GM12874 (cell line): ENCODE measurements around the gene GLT6D1.

Source experiments
- TF ChIP-seq, protein P1 (sequence below): IDR thresholded peaks from 2 replicates; pipeline ENCODE4 v1.5.1; 2011; ENCODE audit warnings: low read depth, mild to moderate bottlenecking, control low read depth, low read length, moderate library complexity; ENCODE audit not compliant: insufficient read depth

Gene GLT6D1, protein sequence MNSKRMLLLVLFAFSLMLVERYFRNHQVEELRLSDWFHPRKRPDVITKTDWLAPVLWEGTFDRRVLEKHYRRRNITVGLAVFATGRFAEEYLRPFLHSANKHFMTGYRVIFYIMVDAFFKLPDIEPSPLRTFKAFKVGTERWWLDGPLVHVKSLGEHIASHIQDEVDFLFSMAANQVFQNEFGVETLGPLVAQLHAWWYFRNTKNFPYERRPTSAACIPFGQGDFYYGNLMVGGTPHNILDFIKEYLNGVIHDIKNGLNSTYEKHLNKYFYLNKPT

DNA sequence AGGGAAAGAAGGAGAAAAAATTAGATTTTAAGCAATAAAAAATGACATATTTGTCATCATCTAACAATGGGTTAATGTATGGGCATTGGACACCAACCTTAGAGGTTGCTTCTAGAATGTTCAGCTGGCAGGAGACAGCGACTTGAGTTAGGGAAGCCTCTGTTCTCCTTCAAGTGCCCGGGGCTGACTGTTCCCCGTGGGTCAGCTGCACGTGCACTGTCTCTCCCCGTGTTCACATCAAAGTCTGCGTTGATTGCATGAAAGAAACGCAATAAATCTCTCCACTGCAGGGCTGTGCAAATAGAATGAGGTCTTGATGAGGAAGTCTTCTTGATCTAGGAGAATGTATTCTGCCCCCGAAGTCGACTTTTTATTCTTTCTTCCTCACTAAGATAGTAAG is at the start of gene GLT6D1:
GLT6D1 (minus strand) TSS at position 345 of the 400 bp plus-strand sequence. CDS start 353 bp downstream, outside the sequence.
- TF ChIP-seq, protein P1, sequence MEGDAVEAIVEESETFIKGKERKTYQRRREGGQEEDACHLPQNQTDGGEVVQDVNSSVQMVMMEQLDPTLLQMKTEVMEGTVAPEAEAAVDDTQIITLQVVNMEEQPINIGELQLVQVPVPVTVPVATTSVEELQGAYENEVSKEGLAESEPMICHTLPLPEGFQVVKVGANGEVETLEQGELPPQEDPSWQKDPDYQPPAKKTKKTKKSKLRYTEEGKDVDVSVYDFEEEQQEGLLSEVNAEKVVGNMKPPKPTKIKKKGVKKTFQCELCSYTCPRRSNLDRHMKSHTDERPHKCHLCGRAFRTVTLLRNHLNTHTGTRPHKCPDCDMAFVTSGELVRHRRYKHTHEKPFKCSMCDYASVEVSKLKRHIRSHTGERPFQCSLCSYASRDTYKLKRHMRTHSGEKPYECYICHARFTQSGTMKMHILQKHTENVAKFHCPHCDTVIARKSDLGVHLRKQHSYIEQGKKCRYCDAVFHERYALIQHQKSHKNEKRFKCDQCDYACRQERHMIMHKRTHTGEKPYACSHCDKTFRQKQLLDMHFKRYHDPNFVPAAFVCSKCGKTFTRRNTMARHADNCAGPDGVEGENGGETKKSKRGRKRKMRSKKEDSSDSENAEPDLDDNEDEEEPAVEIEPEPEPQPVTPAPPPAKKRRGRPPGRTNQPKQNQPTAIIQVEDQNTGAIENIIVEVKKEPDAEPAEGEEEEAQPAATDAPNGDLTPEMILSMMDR, result no peak

DNA sequence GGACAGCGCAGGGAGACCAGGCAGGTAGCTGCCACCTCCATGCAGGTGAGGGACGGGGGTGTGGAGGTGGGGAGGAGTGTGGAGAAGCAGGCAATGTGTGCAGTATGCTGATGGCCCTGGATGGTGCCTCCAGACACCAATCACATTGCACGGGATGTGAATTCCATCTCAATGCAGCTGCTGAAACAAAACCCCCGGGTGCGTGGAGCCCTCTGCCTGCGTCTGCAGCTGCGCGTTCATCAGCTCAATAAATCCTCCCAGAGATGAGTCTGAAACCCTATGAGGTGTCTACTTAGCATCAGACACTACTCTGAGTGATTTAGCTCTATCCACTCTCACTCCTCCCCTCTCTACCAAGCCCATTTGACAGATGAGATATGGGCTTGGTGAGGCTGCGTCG is 49.7 kb upstream of the GLT6D1 start:
- TF ChIP-seq, protein P1, result no peak

DNA sequence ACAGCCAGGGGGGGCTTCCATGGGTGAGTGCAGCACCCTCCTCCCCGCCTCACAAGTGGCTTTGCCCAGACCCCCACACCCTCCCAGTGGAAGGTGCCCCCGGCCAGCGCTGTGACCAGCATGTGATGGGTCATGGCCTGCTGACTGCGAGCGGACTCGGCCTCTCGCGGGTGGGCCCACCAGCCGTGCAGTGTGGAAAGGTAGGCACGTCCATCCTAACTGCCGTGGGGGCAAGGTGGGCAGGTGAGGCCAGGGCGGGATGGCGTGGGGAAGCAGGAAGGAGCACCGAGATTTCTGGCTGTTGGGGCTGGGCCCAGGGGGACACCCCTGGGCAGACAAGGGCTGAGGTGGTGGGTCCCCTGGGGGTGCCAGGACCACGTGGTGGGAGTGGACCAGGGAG is 47.9 kb upstream of the GLT6D1 start:
- TF ChIP-seq, protein P1, result no peak

DNA sequence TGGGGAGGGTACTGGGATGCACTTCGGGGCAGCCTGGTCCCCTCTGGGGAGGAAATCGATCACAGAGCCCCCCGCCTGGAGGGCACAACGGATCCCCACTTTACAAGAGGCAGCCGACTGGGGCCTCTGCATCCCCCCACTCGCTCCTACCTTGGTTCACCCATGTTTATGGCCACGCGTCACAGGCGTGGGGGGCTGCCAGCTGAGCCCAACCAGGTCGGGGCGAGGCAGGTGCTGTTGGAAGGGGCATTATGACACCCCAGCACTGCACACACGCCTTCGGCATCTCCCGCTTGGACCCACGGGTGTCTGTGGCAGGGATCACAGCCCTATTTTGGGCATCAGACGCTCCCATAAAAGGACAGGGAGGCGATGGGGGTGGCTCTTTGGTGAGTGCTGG is 45.4 kb upstream of the GLT6D1 start:
- TF ChIP-seq, protein P1, result no peak

DNA sequence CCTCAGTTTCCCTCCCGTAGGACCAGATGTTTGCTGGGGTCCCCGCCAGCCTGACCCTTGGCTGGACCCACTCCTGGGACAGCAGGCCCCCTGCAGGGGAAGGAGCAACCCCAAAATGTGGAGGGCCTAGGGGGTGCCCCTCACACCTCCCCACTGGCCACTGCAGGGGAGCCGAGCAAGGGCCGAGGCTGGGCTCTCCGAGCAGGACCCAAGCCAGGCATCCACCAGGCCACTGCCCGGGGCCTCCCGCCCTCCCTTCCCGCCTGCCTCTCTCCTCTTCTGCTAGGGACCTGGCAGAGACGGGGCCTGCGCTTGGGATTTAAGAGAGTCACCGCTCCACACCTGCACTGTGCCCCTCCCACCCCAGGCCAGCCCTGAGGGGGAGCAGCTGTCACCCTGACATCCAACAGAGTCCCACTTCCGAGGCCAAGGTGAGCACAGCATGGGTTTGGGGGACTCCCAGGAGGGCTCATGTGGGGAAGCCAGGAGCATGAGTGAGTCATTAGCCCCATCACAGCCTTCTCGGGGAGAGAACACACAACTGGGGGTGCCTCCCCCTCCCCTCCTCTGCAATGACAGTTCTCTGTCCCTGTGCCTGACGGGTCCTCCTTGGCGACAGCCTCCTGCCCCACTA is 44.2 kb upstream of the GLT6D1 start:
- TF ChIP-seq, protein P1, result no peak

DNA sequence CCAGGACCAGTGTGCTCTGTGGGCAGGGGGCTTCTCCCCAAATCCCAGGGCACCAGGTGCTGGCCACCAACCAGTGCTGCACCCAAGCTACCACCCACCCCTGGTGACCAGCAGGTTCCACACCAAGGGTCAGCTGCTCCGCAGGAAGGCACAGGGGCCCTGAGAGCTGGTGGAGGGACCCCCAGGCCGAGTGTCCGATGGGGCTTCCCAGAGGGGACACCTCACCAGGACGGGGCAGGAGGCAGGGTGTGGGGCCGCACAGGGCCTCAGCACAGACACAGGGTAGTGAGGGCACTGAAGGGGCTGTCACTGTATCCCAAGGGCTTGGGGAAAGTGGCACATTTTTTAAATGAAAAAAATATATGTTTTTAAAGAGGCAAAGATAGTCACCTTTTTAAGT is 41.8 kb upstream of the GLT6D1 start:
- TF ChIP-seq, protein P1, result no peak

DNA sequence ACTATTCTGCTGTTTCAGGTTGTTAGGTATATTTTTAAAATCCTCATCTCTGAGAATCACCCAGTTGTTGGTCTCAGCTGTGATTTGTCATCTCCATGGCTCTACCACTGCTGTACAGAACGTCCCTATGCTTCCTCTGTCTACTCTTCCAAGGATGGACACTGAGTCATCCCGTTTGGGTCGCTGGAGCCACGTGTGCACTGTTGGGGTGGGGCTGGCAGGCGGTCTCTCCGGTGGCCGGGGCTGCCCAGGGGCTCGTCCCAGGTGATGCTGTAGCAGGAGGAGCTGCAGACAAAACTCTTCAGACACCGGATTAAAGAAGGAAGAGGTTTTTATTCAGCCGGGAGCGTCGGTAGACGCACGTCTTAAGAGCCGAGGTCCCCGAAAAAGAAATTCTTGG is 40.7 kb upstream of the GLT6D1 start:
- TF ChIP-seq, protein P1, result no peak
